Measurements from ENCODE around the gene ELL2.

The ELL2 gene

DNA sequence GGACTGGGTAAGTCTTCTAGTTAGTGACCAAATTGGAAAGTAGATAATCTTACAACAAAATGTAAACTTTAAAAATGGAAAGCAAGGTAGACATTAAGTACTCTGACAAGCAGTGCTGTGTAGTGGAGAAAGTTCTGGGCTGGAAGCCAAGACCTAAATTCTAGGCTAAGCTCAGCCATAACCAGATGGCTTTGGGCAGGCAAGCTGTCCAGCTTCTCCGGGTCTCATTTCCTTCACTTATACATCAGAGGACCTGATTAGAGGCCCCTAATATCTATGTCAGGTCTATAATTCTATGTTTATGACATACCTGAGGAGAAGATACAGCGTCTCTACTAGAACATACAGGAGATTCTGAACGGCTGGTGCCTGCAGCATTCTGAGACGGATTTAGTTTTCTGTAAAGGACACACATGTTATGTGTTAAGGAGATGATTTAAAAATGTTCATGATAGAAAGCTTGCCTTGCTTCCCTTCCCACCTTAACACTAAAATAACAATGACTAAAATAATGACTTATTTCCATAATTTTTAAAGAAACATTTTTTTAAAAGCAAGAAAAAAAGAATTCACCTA, 61.2 kb downstream of the ELL2 start:
- TF ChIP-seq ZFX (IDR thresholded peaks at IDR 0.05; ENCODE audit: borderline replicate concordance) = no peak
- TF ChIP-seq, protein P1, sequence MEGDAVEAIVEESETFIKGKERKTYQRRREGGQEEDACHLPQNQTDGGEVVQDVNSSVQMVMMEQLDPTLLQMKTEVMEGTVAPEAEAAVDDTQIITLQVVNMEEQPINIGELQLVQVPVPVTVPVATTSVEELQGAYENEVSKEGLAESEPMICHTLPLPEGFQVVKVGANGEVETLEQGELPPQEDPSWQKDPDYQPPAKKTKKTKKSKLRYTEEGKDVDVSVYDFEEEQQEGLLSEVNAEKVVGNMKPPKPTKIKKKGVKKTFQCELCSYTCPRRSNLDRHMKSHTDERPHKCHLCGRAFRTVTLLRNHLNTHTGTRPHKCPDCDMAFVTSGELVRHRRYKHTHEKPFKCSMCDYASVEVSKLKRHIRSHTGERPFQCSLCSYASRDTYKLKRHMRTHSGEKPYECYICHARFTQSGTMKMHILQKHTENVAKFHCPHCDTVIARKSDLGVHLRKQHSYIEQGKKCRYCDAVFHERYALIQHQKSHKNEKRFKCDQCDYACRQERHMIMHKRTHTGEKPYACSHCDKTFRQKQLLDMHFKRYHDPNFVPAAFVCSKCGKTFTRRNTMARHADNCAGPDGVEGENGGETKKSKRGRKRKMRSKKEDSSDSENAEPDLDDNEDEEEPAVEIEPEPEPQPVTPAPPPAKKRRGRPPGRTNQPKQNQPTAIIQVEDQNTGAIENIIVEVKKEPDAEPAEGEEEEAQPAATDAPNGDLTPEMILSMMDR (IDR thresholded peaks at IDR 0.05) = no peak
- H3K27ac ChIP-seq = peak overlapping the region; percentile 35

DNA sequence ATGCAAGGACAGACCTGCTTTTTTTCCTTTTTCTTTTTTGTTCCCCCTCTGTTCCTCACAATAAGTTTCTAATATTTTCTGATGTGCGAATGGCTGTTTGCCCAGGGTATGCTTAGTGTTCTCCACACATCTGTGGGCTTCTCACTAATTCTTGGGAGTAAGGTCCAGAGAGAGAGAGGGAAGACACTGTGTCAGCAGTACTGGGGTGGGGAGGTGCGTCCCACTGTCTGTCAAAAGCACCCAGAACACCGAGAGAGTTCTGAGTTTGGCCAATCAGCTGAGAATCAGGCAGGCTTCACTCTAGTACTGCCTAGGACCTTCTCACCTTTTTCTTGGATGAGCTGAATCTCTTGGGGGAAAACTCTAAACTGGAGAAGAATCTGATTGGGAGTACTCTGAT, 61.8 kb downstream of the ELL2 start:
- no peak for TF ChIP-seq ZFX (IDR thresholded peaks at IDR 0.05; ENCODE audit: borderline replicate concordance)
- TF ChIP-seq, protein P1 (IDR thresholded peaks at IDR 0.05) = no peak

DNA sequence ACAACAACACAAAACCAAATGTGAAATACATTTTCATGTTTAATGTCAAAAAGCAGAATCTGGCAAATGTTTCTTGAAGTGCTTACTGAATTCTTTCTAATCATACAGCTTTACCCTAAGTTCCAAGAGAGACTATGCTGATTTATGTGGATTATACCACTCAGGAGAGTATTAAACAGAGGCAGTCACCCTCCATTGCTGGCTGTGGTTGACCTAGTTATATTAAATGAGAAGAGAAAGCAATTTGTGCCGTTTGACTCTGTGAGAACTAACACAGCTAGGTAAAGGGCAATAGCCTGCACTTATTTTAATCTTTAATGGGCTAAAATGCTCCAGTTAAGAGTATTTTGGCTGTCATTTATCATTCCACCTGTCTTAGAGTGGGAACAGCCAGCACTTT, 62.6 kb downstream of the ELL2 start:
- H3K27ac ChIP-seq = peak overlapping the region; percentile 35; the same call in 1 of the 2 replicates
- no peak for TF ChIP-seq ZFX (IDR thresholded peaks at IDR 0.05; ENCODE audit: borderline replicate concordance)
- TF ChIP-seq, protein P1 (IDR thresholded peaks at IDR 0.05) = no peak

More for the DNA sequence above, 61.8 kb downstream of the ELL2 start:
- H3K27ac ChIP-seq = peak overlapping the region; percentile 35

DNA sequence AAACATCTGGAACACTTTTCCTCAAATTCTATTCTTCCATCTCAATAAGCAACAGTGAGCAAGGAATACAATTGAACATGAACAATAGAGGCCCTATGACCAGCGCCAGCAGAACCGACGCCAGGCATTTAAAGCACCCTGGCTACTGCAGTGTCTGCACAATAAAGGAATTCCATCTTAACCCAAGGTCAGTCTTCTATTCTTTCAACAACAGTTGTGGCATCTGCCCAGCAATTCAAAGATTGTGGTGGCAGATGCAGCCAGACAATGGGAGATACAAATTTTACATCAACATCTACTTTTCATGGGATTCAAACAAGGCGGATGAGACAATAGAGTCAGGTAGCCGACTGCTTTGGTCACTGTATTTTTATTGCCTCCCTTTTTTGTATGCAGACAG, 65.9 kb downstream of the ELL2 start:
- peak overlapping the region; percentile 8 for H3K27ac ChIP-seq
- no peak for TF ChIP-seq ZFX (IDR thresholded peaks at IDR 0.05; ENCODE audit: borderline replicate concordance)
- TF ChIP-seq, protein P1 (IDR thresholded peaks at IDR 0.05) = no peak

DNA sequence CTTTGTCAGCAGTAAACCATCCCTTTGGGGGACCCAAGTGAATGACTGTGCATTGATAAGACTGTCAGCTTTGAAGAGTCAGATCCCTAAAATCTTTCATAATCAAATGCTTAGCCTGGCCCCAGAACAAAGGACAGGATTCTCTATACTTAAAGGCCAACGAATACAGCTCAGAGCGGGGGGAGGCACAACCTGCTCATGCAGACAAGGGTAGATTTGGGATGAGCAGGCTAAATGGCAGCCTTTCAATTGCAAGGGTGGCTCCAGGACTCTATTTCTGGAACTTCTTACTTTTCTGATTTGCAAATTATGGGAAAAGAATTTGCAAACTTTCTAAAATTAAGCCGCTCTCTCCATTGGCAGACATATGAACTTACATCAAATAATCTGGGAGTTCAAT, 66.4 kb downstream of the ELL2 start:
- TF ChIP-seq ZFX (IDR thresholded peaks at IDR 0.05; ENCODE audit: borderline replicate concordance) = no peak
- TF ChIP-seq, protein P1 (IDR thresholded peaks at IDR 0.05) = no peak
- peak overlapping the region; percentile 8 for H3K27ac ChIP-seq

DNA sequence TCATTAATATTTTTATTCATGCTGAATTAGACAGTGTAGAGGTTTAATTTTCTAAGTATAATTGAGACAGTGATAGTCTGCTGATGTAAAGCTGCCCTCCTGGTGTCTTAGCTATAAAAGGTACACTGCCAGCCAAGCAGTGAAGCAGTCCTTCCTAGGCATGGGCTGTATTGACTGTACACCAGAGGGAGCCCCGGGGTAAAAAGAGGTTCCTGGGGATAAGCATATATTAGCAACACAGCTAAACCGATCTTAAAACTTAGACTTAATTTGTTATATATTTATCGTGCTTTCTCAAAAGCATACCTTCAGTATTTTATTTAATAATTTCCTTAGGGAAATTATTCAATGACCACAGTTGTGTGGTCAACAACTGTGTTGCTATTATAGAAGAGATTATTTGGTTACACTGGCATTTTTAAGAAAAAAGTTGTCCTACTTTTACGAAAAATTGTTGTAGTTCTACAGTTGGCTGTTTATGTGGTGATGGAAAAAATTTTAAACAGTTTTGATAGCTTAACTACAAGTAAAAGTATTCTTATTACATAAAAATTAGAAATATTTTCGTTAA, 68.8 kb downstream of the ELL2 start:
- TF ChIP-seq ZFX (IDR thresholded peaks at IDR 0.05; ENCODE audit: borderline replicate concordance) = no peak
- TF ChIP-seq, protein P1 (IDR thresholded peaks at IDR 0.05) = peak; percentile 44
- peak overlapping the region; percentile 69 for H3K27ac ChIP-seq

DNA sequence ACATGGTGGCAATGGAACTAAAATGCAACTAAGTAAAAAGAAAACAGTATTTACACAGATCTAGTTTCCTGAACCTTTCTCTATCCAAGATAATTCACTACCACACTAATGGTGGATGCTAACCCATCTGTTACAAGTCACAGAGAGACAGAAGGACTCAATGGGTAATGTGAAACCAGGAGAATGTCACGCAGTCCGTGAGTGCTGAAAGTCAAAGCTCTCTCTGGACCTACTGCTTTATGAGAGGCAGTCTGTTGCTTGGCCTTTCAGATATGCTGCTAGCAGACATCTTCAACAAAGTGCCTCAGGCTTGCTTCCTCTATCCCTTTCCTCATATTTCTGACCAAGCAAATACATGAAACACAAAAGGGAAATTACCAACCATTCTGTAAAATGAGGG, 70.2 kb downstream of the ELL2 start:
- no peak for TF ChIP-seq ZFX (IDR thresholded peaks at IDR 0.05; ENCODE audit: borderline replicate concordance)
- TF ChIP-seq, protein P1 (IDR thresholded peaks at IDR 0.05) = no peak
- peak overlapping the region; percentile 69 for H3K27ac ChIP-seq

All from 22Rv1 (cell line).